G401.6 (cell line): Measurements from ENCODE around the gene CHRNA9.
"Not testable (repeated sequence)": the region's sequence is repeated elsewhere in the genome, so short reads cannot be mapped to it uniquely, and the experiment has no call there.

ENCODE experiments used
- FAIRE-seq: peaks from 2 replicates; lab custom pipeline; 2012; peaks lifted over from hg19 to GRCh38; lab: Jason Lieb, UNC

The CHRNA9 gene

DNA sequence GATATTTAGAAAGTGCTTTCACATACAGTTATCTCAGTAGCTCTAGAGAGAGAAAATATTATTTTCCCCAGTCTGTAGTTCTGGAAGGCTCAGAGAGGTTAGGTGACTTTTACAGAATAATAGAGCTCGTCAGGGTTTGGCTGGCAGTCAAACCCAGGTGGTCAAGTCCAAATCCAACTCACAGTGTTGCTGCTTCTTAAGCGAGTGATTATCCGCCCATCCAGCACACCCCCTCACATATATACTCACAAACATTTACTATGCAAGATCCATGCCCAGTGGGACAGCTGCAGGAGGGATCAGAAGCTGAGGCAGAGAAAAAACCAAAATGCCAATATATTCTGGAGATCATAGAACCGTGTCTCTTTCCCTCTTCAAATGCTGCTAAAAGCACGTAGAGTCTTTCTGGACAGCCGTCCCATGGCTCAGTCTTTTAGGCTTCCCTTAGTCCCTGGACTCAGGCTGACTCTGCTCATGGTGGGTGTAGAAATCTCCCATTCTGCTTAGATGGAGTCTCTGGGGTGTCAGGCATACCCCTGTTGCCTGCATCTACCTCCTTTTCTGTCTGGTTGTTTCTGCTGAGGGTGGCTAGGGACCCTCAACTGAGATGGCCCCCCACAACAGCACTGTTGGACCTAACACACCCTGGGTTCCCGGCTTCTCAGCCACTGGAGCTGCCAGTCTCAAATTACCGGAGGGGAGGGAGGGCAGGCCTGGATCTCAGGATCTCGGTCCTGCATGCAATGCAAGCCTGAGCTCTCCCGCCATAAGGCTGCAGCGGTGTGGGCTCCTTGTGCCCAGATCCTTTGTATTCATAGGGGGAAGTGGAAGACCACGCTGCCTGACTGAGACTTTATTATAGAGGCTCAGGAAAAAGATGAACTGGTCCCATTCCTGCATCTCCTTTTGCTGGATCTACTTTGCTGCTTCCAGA lies at the start of gene CHRNA9:
Gene CHRNA9 (plus strand): TSS at position 743 of the 934 bp plus-strand sequence. CDS start 135 bp downstream, at position 878.
- FAIRE-seq, result no peak

- no peak for FAIRE-seq
Measured at GRCh38 chr4:40285692-40286091, 49.4 kb upstream of the CHRNA9 start.

- no peak for FAIRE-seq
Measured at GRCh38 chr4:40288566-40288965, 46.6 kb upstream of the CHRNA9 start.

GRCh38 chr4:40289366-40290188 lies 45.6 kb upstream of the CHRNA9 start:
- no peak for FAIRE-seq

DNA sequence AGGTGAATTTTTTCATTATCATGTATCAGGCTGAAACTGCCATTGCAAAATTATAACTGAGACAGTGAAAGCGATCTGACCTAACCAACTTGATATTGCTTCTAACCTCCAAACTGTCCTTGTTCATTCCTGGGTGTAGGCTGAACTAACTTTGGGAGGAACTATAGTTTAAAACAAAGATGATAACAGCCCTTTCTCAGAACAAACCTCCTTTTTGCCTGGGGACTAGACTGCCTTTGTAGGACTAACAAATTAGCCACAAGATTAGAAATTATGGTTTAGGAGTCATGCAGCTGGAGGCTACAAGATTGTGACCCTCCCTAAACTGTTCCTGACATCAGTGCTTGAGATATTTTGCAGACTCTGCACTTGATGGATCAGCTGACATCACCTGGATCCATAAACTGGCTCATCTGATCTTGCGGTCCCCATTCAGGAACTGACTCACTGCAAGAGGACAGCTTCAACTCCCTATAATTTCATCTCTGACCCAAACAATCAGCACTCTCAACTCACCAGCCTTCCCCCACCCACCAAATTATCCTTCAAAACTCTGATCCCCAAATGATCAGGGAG lies 44.4 kb upstream of the CHRNA9 start:
- not testable (repeated sequence) for FAIRE-seq

DNA sequence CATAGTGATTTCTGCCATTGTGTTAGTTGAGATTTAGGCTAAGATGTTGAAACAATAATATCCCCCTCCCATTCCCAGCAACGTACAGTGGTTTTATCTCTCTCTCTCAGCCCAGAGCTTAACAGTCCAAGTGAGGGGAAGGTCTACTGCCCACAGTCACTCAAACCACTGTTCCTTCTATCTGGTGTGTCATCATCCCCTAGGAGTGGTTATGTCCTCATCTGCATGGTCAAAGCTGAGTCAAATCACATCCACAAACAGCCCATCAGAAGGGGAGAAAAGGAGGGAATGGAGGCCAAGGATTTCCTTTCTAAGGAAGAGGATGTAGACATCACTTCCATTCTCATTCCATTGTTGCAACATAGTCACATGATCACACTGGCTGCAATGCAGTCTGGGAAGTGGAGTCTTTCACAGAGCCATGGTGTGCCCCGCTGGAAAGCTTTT lies 42.8 kb upstream of the CHRNA9 start:
- FAIRE-seq, result no peak

GRCh38 chr4:40294339-40294738 lies 40.8 kb upstream of the CHRNA9 start:
- no peak for FAIRE-seq

DNA sequence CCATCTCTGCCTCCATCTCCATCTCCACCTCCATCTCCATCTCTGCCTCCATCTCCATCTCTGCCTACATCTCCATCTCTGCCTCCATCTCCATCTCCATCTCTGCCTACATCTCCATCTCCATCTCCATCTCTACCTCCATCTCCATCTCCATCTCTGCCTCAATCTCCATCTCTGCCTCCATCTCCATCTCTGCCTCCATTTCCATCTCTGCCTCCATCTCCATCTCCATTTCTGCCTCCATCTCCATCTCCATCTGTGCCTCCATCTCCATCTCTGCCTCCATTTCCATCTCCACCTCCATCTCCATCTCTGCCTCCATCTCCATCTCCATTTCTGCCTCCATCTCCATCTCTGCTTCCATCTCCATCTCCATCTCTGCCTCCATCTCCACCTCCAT lies 40.1 kb upstream of the CHRNA9 start:
- not testable (repeated sequence) for FAIRE-seq

- FAIRE-seq, result no peak
Measured at GRCh38 chr4:40295572-40295971, 39.6 kb upstream of the CHRNA9 start.

- no peak for FAIRE-seq
Measured at GRCh38 chr4:40299126-40299525, 36.0 kb upstream of the CHRNA9 start.

GRCh38 chr4:40299811-40300292 lies 35.3 kb upstream of the CHRNA9 start:
- FAIRE-seq, result no peak

DNA sequence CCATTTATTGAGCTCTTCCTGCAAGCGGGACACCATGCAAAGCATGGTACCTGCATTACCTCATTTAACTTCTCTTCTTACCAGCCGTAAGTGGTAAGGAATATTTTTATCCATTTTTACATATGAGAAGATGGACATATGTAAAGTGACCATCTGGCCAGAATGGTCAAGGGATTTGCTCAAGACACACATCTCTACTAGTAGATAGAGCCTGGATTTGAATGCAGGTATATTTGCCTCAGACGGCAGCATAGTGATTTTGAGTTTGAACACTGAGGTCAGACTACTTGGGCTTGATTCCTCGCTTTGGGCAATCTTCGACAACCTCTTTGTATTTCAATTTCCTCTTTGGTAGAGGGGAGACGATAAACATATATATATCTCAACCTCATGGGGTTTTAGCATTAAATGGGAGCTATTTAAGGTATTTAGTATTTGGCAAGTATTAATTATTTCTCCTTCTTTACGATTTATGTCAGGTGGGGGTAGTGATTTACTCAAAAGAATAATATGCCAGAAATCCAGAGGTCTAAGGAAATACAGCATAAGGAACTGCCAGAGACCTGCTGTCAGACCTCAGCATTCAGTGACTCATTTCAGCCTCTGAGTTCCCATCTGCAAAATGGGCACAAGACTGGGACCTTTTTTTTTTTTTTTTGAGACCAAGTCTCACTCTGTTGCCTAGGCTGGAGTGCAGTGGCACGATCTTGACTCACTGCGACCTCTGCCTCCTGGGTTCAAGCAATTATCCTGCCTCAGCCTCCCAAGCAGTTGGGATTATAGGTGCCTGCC lies 34.6 kb upstream of the CHRNA9 start:
- no peak for FAIRE-seq

DNA sequence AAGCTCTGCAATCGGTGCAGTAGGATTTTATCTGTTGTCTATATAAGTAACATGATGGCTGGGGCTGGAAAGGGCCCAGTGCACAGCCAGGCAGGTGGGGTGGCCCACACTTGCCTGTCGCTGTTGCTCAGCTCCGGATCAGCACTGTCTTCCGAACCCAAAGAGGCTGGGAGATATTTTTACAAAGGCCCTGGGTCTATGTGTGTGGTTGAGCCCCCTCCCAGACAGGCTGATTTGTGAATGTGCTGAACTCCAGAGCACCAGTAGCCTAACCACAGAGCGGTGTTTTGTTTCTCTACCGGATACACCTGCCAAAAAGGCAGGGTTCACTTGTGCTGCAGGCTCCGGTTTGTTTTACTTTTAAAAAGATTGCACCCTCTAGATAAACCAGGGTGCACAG lies 33.5 kb upstream of the CHRNA9 start:
- FAIRE-seq, result no peak

- FAIRE-seq, result no peak
Measured at GRCh38 chr4:40303751-40304150, 31.4 kb upstream of the CHRNA9 start.

GRCh38 chr4:40305328-40306170 lies 29.6 kb upstream of the CHRNA9 start:
- no peak for FAIRE-seq

DNA sequence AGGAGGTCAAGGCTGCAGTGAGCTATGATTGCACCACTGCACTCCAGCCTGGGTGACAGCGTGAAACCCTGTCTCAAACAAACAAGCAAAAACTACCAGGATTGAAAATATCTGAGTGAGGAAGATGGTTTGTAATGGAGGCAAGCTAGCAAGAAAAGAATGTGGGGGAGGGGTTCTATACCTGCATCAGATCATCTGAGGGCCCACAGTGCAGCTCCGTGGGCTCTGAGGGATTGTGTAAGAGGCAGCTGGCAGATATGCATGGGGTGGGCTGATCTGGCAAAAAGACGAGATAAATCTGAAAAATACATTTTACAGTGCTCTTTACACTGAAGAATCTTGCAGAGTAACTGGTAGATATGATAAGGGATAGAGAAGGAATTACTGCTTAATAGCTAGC lies 28.9 kb upstream of the CHRNA9 start:
- no peak for FAIRE-seq

GRCh38 chr4:40306976-40307375 lies 28.2 kb upstream of the CHRNA9 start:
- FAIRE-seq, result no peak

GRCh38 chr4:40307627-40308497 lies 27.3 kb upstream of the CHRNA9 start:
- no peak for FAIRE-seq

DNA sequence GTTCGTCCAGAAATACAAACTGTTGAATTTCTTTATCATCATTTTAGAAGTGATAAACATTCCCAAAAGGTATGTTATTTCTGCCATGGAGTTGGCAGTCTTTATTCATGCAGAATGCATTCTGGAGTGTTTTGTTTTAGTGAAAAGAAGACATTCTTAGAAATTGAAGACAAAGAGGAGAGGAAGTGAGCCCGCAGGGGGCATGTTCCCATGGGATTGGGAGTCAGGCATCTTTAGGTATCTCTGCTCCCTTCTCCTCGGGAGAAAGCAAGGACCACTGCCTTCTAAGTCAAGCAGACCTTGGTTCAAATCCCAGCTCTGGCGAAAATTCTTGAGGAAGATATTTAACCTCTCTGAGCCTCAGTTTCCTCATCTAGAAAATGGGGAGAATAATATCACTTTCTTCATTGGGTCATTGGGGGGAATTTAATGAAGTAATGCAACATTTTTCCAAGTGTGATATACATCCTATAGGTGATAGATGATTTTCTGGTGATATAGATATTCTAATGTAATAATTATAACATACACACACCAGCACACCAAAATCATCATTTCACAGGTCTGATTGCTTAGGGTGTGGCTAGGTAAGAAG lies 26.5 kb upstream of the CHRNA9 start:
- no peak for FAIRE-seq
